ENCODE results near the gene CORO2B.

CORO2B gene
- 0 reads per million in 4 donors for total RNA-seq

- no peak for DNase-seq
Observed at GRCh38 chr15:68578980-68579935, at the start of gene CORO2B. CORO2B (plus strand) TSS chr15:68578993; CDS start chr15:68579263, 270 bp downstream.

GRCh38 chr15:68531387-68532179, 47.2 kb upstream of the CORO2B start:
- no peak for DNase-seq

GRCh38 chr15:68536331-68537095, 42.3 kb upstream of the CORO2B start:
- DNase-seq, result no peak

GRCh38 chr15:68537097-68537496, 41.7 kb upstream of the CORO2B start:
- DNase-seq, result no peak

DNA sequence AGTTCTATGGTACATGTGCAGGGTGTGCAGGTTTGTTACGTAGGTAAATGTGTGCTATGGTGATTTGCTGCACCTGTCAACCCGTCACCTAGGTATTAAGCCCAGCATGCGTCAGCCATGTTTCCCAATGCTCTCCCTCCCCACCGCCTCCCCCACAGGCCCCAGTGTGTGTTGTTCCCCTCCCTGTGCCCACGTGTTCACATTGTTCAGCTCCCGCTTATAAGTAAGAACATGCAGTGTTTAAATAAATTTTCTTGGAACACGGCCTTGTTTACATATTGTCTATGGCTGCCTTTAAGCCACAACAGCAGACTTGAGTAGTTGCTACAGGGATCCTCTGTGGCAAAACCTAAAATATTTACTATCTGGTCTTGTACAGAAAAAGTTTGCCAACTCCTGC, 41.3 kb upstream of the CORO2B start:
- DNase-seq, result no peak

GRCh38 chr15:68538311-68538710, 40.5 kb upstream of the CORO2B start:
- no peak for DNase-seq

- no peak for DNase-seq
Observed at GRCh38 chr15:68541743-68542142, 37.0 kb upstream of the CORO2B start.

- no peak for DNase-seq
Observed at GRCh38 chr15:68542348-68542747, 36.4 kb upstream of the CORO2B start.

GRCh38 chr15:68542771-68543164, 36.0 kb upstream of the CORO2B start:
- DNase-seq, result no peak

- DNase-seq, result no peak
Observed at GRCh38 chr15:68543165-68544008, 35.4 kb upstream of the CORO2B start.

DNA sequence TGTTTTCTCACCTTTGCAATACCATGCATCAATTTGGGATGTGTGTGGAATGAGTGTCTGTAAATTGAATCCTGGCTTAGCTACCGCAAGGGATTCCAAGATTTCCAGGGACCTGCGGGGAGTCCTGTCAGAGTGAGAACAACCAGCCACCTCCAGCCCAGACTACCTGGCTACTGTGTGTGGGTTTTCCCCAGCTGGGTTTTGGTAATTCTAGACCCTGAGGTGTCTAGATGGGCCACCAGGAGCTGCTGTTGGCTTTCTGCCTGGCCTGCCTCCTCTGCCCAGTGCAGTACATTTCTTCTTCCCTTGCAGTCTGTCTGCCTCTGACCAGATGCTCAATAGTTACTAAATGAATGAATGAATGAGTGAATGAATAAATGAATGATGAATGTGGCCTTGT, 32.5 kb upstream of the CORO2B start:
- DNase-seq, result no peak

DNA sequence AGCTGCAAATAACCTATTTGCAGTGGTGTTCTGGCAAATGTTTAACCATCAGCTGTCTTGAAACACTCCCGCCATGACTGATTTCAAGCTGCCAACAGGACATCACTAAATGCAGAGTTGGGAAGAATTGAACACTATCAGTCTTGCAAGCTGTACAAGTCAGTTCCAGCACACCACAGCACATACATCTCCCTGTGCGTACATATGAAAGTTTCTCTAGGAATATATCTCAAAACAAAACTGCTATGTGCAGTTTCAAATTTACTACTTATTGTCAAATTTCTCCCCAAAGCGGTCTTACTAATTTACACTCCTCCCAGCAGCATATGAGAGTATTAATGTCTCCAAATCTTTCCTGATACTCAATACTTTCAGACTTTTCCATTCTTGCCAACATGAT, 30.4 kb upstream of the CORO2B start:
- peak in 1 of 5 donors; percentile 11 for DNase-seq

- no peak for DNase-seq
Observed at GRCh38 chr15:68550004-68550403, 28.8 kb upstream of the CORO2B start.

DNA sequence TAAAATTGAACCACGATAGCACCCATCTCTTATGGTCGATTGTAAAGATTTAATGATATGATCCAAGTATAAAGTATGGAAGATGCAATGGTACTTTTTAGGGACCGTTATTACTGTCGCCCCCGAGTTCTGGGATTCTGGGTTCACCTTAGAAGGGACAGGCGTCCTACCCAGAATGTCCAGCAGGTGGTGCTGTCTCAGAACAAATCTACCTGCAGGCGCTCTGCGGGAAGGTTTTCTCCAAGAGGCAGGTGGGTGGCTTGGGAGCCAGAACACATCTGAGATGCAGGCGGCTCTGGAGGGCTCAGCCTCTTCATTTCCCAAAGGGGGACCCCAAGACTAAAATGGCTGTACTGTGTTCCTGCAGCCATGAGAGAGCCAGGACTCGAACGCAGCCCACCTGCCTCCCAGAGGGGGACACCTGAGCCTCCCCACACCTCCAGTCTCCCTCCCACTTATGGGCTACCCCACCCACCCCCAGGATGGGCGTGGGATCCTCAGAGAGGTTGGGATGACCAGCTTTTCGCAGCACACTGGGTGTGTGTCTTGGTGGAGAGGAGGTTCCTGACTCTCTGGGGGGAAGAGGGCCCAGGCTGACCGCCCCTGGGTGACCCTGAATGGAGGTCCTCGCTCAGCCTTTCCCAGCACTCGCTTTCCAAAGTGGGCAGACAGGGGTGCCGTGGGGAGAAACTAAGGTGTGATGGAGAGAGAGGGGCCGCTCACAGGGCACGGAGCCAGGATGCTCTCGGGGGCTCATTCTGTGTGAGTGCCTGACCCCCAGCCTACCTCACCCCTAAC, 28.1 kb upstream of the CORO2B start:
- peak; percentile 33 to 71 (median 45) for DNase-seq

DNA sequence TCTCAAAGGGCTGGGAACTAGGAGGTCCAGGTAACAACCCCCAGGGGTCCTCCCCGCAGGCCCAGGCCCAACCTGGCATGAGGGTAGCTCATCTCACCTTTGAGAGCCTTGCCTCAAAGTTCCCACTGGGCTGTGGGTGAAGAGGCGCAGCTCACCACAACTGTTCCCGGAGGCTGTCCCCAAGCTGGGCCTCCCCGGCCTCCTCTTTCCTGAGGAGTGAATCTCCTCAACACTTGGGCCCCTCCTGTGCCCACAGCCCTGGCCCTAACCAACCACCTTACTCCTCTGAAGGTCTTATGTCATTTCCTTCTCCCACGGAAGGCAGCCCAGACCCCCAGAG, 27.5 kb upstream of the CORO2B start:
- no peak for DNase-seq

GRCh38 chr15:68552344-68552743, 26.4 kb upstream of the CORO2B start:
- no peak for DNase-seq

DNA sequence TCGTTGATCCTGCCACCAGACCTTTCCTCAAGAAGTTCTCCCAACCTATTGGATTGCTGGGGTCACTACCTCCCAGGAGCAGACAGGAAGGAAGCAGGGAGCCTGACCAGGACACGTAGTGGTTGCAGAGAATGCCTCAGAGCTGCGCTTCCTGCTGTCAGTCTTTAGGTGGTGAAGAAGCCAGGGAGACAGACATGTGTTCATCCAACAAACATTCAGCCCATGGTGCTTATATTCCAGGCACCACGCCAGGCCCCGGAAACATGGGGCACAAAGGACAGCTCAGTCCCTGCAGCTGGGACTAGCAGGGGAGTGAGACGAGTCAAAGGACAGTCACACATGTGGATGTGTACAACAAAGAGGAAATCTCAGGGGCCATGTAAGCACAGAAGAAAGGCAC, 26.0 kb upstream of the CORO2B start:
- no peak for DNase-seq

DNA sequence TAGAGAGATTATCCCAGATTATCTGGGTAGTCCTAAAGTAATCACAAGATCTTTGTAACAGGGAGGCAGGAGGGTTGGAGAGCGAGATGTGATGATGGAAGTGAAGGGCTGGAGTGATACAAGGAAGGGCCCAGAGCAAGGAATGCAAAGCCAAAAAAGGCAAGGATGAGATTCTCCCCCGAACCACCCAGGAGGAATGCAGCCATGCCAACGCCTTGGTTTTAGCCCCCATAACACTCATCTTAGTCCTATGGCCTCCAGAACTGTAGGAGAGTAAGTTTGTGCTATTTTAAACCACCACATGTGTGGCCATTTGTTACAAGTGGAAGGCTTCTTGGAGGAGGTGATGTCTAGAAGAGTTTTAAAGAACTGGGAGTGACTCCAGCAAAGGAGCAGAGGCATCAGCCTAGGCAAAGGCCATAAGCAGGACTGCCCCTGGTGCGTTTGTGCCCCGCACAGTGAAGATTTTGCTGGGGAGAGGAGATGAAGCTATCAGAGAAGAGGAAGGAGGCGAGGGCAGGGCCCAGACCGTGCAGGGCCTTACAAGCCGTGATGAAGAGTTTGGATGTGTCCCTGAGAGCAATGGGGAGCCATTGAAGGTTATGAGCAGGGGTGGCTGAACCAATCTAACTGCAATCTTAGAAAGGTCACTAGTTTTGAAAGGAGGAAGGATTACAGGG, 25.3 kb upstream of the CORO2B start:
- DNase-seq, result no peak

DNA sequence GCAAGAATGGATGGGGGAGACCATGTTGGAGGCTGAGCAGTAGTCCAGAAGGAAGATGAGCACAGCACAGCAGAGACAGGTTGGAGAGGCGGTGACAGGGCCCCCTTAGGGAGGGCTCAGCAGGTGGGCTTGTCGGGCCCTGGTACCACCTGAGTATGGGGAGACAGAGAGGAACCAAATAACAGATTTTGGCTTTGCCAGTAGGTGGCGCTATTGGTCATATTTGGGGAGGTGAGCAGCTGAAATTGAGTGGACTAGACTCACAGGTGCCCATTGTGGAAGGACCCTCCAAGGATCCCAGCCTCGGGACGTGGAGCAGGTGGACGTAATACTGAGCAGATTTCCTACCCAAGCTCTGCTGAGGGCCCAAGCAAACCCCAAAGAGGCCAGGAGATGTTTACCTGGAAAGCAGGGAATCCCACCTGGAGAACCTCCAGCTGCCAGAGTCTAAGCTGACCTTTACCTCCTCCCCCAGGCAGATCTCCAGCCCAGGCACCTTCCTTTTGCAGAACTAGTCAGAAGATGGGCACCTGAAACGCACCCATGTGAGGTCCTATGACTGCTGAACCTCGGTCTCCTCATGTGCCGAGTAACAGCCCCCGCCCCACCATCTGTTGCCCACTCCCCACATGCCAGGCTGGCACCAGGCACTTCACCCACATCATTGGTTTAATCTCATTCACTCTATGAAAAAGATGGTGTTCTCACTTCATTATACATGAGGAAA, 24.6 kb upstream of the CORO2B start:
- DNase-seq, result peak in 4 of 5 donors; percentile 39 to 62 (median 47)

Data from T-helper 1 cell (primary cell).